Breast epithelium (tissue), 3 donors: ENCODE data around the gene KLHL4.

Source experiments
- POLR2A ChIP-seq: fragments of 450-650 bp; IDR thresholded peaks from one replicate; pipeline ENCODE4 v1.6.1; 2016; ENCODE audit warnings: antibody characterized with exemption, mild to moderate bottlenecking, moderate library complexity
- POLR2AphosphoS5 ChIP-seq, 3 donors: sonication (generic); formaldehyde crosslinking; IDR thresholded peaks; one replicate each; pipeline ENCODE4 v1.6.1; 2017; ENCODE audit warnings: antibody characterized with exemption in 3 of 3
- TF ChIP-seq, protein P1 (sequence below), 3 donors: fragments of 450-650 bp; IDR thresholded peaks; one replicate each; pipeline ENCODE4 v1.5.1; 2016 to 2017; ENCODE audit warnings: antibody characterized with exemption in 3 of 3, mild to moderate bottlenecking in 3 of 3, moderate library complexity in 3 of 3

DNA sequence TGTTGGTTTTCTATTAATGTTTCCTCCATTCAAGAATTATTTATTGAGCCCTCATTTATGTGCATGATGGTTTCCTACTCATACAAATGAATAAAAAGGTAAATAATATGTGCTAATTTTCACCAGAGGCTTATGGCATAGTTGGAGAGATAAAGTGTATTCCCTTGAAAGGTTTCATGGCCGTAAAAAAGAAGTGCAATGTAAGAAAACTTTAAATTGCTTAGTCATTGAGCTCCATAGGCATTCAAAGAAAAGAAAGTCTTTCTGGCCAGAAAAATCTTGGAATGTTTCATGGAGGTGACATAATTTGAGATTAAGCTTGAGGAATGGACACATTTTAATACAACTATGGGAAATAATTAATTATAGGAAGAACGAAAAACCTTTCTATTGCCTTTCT is 8.7 kb downstream of the KLHL4 start:
- TF ChIP-seq, protein P1, sequence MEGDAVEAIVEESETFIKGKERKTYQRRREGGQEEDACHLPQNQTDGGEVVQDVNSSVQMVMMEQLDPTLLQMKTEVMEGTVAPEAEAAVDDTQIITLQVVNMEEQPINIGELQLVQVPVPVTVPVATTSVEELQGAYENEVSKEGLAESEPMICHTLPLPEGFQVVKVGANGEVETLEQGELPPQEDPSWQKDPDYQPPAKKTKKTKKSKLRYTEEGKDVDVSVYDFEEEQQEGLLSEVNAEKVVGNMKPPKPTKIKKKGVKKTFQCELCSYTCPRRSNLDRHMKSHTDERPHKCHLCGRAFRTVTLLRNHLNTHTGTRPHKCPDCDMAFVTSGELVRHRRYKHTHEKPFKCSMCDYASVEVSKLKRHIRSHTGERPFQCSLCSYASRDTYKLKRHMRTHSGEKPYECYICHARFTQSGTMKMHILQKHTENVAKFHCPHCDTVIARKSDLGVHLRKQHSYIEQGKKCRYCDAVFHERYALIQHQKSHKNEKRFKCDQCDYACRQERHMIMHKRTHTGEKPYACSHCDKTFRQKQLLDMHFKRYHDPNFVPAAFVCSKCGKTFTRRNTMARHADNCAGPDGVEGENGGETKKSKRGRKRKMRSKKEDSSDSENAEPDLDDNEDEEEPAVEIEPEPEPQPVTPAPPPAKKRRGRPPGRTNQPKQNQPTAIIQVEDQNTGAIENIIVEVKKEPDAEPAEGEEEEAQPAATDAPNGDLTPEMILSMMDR (IDR thresholded peaks at IDR 0.05) = no peak
- TF ChIP-seq POLR2A (no peak), POLR2AphosphoS5 (IDR thresholded peaks at IDR 0.05) (no peak)
